Astrocyte (in vitro differentiated cells and primary cell): ENCODE data around the gene TRIO. TPM values are rescaled to one million over a fixed set of nuclear protein-coding genes. Genes with fewer than 3 reads are reported as not detected.

Source experiments
- DNase-seq: peaks from one replicate; pipeline ENCODE4 v3.0.0-alpha.2; 2010; ENCODE audit warnings: low read depth
- FAIRE-seq: peaks from 2 replicates; lab custom pipeline; 2011; peaks lifted over from hg19 to GRCh38; lab: Jason Lieb, UNC
- H2AFZ ChIP-seq: 2 replicates; pipeline ENCODE4 v1.6.0; 2012; ENCODE audit warnings: low read depth, low read length, inconsistent platforms
- H3K27ac ChIP-seq: 2 replicates; pipeline ENCODE4 v1.5.1; 2011; ENCODE audit warnings: low read depth, low read length, inconsistent platforms
- H3K27me3 ChIP-seq: 2 replicates; pipeline ENCODE4 v1.6.0; 2011; ENCODE audit warnings: low read length, inconsistent platforms; ENCODE audit not compliant: insufficient read depth
- H3K36me3 ChIP-seq: 2 replicates; pipeline ENCODE4 v1.5.1; 2011; ENCODE audit warnings: low read length, inconsistent platforms; ENCODE audit not compliant: insufficient read depth
- H3K4me1 ChIP-seq: 2 replicates; pipeline ENCODE4 v1.5.1; 2011; ENCODE audit warnings: low read length, inconsistent platforms; ENCODE audit not compliant: insufficient read depth
- H3K4me2 ChIP-seq: 2 replicates; pipeline ENCODE4 v1.6.0; 2012; ENCODE audit warnings: low read length, inconsistent platforms
- H3K4me3 ChIP-seq: 2 replicates; pipeline ENCODE4 v1.5.1; 2011; ENCODE audit warnings: low read depth, mild to moderate bottlenecking, low read length, inconsistent platforms; ENCODE audit not compliant: insufficient read depth
- H3K79me2 ChIP-seq: 2 replicates; pipeline ENCODE4 v1.6.0; 2012; ENCODE audit warnings: mild to moderate bottlenecking, low read length, inconsistent platforms; ENCODE audit not compliant: insufficient read depth
- H3K9ac ChIP-seq: 2 replicates; pipeline ENCODE4 v1.6.0; 2012; ENCODE audit warnings: mild to moderate bottlenecking, low read length, inconsistent platforms
- H3K9me3 ChIP-seq: 2 replicates; pipeline ENCODE4 v1.5.1; 2012; ENCODE audit warnings: low read depth, mild to moderate bottlenecking, low read length, inconsistent platforms; ENCODE audit not compliant: insufficient read depth
- H4K20me1 ChIP-seq: 2 replicates; pipeline ENCODE4 v1.6.0; 2012; ENCODE audit warnings: low read length, inconsistent platforms; ENCODE audit not compliant: insufficient read depth
- H3K27ac Mint-ChIP-seq: one replicate; pipeline ENCODE4 v1.8.0; 2021; ENCODE audit warnings: mild to moderate bottlenecking, mixed read lengths; ENCODE audit not compliant: unreplicated experiment
- H3K27me3 Mint-ChIP-seq: one replicate; pipeline ENCODE4 v1.8.0; 2021; ENCODE audit warnings: low read depth, mixed read lengths; ENCODE audit not compliant: unreplicated experiment
- H3K36me3 Mint-ChIP-seq: one replicate; pipeline ENCODE4 v1.8.0; 2021; ENCODE audit warnings: low read depth, mixed read lengths; ENCODE audit not compliant: unreplicated experiment
- H3K4me1 Mint-ChIP-seq: one replicate; pipeline ENCODE4 v1.8.0; 2021; ENCODE audit warnings: low read depth, mixed read lengths; ENCODE audit not compliant: unreplicated experiment
- H3K4me3 Mint-ChIP-seq: one replicate; pipeline ENCODE4 v1.8.0; 2021; ENCODE audit warnings: mild to moderate bottlenecking, moderate library complexity, mixed read lengths; ENCODE audit not compliant: unreplicated experiment
- H3K9me3 Mint-ChIP-seq: one replicate; pipeline ENCODE4 v1.8.0; 2021; ENCODE audit warnings: mild to moderate bottlenecking, mixed read lengths; ENCODE audit not compliant: unreplicated experiment
- EZH2 ChIP-seq: IDR thresholded peaks from 2 replicates; pipeline ENCODE4 v1.6.1; 2012; ENCODE audit warnings: mild to moderate bottlenecking, low read length, inconsistent platforms; ENCODE audit not compliant: insufficient read depth
- total RNA-seq: library from RNA; stranded (reverse); gene quantifications from 2 replicates; pipeline ENCODE4 v1.2.1, GENCODE V29; 2021
- TF ChIP-seq, protein P1 (sequence below): IDR thresholded peaks from 2 replicates; pipeline ENCODE4 v1.5.1; 2011; ENCODE audit warnings: low read depth, mild to moderate bottlenecking, inconsistent platforms, low read length, moderate library complexity; ENCODE audit not compliant: insufficient read depth

TRIO gene
- total RNA-seq, 1 donor from 2014 or later = 347 TPM

DNA sequence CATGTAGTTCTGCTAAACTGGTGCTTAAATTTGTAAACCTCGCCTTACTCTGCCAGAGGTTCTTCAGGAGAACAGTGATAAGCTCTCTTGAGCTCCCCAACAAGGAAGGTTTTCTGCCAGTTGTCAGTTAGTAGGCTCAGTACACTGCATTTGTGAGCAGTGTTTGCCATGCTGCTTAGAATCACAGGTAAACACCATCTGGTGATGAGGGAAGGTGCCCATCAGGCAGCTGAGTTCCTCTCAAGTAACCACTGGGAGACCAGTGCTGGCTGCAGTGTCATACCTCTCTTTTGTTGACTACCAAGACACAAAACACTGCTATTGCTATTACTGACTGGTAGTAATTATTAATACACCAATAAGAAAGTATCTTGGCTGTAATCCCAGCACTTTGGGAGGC lies 252.3 kb downstream of the TRIO start:
- H4K20me1 ChIP-seq = peaks cover 39% of the 10 kb centered on the region
- H3K27ac Mint-ChIP-seq = no peak overlapping the region

DNA sequence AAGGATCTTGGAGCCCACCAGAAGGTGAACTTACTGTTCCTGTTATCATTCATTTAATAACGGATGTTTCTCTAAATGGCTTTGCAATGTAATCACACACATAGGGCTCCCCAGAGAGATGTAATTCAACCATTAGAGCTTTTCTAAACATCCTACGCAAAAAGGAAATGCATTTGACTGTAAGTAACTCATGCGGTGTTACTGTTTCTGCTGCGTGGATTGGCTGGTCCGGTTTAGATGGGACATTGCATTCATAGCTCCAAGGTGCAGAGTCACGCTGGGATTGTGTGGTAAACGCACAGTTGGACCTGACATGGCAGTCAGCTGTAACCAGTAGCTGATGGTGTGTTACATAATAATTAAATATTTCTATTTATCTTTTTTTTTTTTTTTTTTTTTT lies 252.9 kb downstream of the TRIO start:
- Mint-ChIP-seq H3K27me3 (no peaks in the 10 kb centered on the region), H3K4me3 (no peak overlapping the region), H3K27ac (no peak overlapping the region), H3K9me3 (no peaks in the 10 kb centered on the region), H3K36me3 (peaks cover 35% of the 10 kb centered on the region), H3K4me1 (peaks cover 38% of the 10 kb centered on the region)
- FAIRE-seq = no peak
- Histone ChIP-seq H3K4me1 (peaks cover 46% of the 10 kb centered on the region), H3K4me3 (no peak overlapping the region), H3K9me3 (no peaks in the 10 kb centered on the region), H3K9ac (no peak overlapping the region), H3K36me3 (peaks cover 48% of the 10 kb centered on the region), H3K4me2 (no peak overlapping the region), H3K27me3 (no peaks in the 10 kb centered on the region), H4K20me1 (peaks cover 39% of the 10 kb centered on the region), H3K27ac (no peak overlapping the region), H2AFZ (no peak overlapping the region), H3K79me2 (peaks cover 17% of the 10 kb centered on the region)
- no peak for DNase-seq
- no peak for TF ChIP-seq EZH2
- TF ChIP-seq, protein P1, sequence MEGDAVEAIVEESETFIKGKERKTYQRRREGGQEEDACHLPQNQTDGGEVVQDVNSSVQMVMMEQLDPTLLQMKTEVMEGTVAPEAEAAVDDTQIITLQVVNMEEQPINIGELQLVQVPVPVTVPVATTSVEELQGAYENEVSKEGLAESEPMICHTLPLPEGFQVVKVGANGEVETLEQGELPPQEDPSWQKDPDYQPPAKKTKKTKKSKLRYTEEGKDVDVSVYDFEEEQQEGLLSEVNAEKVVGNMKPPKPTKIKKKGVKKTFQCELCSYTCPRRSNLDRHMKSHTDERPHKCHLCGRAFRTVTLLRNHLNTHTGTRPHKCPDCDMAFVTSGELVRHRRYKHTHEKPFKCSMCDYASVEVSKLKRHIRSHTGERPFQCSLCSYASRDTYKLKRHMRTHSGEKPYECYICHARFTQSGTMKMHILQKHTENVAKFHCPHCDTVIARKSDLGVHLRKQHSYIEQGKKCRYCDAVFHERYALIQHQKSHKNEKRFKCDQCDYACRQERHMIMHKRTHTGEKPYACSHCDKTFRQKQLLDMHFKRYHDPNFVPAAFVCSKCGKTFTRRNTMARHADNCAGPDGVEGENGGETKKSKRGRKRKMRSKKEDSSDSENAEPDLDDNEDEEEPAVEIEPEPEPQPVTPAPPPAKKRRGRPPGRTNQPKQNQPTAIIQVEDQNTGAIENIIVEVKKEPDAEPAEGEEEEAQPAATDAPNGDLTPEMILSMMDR = no peak

More for the DNA sequence above, 252.3 kb downstream of the TRIO start:
- Histone ChIP-seq H3K9ac (no peak overlapping the region), H3K4me1 (peaks cover 40% of the 10 kb centered on the region), H3K9me3 (no peaks in the 10 kb centered on the region), H3K4me3 (no peak overlapping the region), H3K79me2 (peaks cover 16% of the 10 kb centered on the region), H3K4me2 (no peak overlapping the region), H3K27ac (no peak overlapping the region), H3K36me3 (peaks cover 48% of the 10 kb centered on the region), H2AFZ (no peak overlapping the region), H3K27me3 (no peaks in the 10 kb centered on the region)
- H3K36me3 Mint-ChIP-seq = peaks cover 37% of the 10 kb centered on the region
- no peaks in the 10 kb centered on the region for H3K27me3 Mint-ChIP-seq
- H3K4me3 Mint-ChIP-seq = no peak overlapping the region
- FAIRE-seq (no peak), DNase-seq (no peak)
- H3K9me3 Mint-ChIP-seq = no peaks in the 10 kb centered on the region
- H3K4me1 Mint-ChIP-seq = peaks cover 31% of the 10 kb centered on the region
- no peak for TF ChIP-seq EZH2
- TF ChIP-seq, protein P1 = no peak

DNA sequence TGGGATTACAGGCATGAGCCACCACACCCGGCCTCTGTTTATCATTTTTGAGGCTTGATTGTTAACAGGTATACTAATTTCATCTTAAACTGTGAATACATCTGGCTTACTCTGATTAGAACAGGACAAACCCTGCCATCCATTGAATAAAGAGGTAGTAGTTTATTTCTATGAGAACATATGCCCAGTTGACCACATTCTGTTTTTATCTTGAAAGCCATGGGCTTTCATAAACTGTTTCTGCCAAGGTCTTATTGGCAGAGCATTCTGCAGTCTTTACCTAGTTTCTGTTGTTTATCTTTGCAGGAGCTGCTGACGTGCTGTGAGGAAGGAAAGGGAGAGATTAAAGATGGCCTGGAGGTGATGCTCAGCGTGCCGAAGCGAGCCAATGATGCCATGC lies 253.6 kb downstream of the TRIO start:
- Mint-ChIP-seq H3K4me1 (peaks cover 45% of the 10 kb centered on the region), H3K4me3 (no peak overlapping the region), H3K27me3 (no peaks in the 10 kb centered on the region), H3K27ac (peak overlapping the region; percentile 42), H3K36me3 (peaks cover 39% of the 10 kb centered on the region), H3K9me3 (no peaks in the 10 kb centered on the region)
- H3K9me3 ChIP-seq = no peaks in the 10 kb centered on the region
- H3K79me2 ChIP-seq = peaks cover 24% of the 10 kb centered on the region
- peak overlapping the region; percentile 54 for H3K27ac ChIP-seq
- H3K9ac ChIP-seq = peak overlapping the region; percentile 26
- TF ChIP-seq, protein P1 = no peak
- no peak for TF ChIP-seq EZH2
- no peak overlapping the region for H2AFZ ChIP-seq
- H3K27me3 ChIP-seq = no peaks in the 10 kb centered on the region
- peak overlapping the region; percentile 26 for H3K4me2 ChIP-seq
- peaks cover 49% of the 10 kb centered on the region for H3K36me3 ChIP-seq
- H3K4me1 ChIP-seq = peaks cover 52% of the 10 kb centered on the region
- peaks cover 37% of the 10 kb centered on the region for H4K20me1 ChIP-seq
- H3K4me3 ChIP-seq = no peak overlapping the region
- DNase-seq (no peak), FAIRE-seq (no peak)
